GM18502 (cell line): ENCODE measurements around the gene PIP4K2A.
A peak's percentile ranks its signal among the peaks of the same experiment; 100 is the strongest.
"Not testable (repeated sequence)": the region's sequence is repeated elsewhere in the genome, so short reads cannot be mapped to it uniquely, and the experiment has no call there.

Experiments used
- ATAC-seq: cut with Tn5 transposase; IDR thresholded peaks from one replicate; pipeline ENCODE4 v1.9.1; 2021; ENCODE audit warnings: mild to moderate bottlenecking; ENCODE audit not compliant: unreplicated experiment, poor library complexity

PIP4K2A gene

GRCh38 chr10:22500656-22501340, 213.6 kb downstream of the PIP4K2A start:
- ATAC-seq = no peak

DNA sequence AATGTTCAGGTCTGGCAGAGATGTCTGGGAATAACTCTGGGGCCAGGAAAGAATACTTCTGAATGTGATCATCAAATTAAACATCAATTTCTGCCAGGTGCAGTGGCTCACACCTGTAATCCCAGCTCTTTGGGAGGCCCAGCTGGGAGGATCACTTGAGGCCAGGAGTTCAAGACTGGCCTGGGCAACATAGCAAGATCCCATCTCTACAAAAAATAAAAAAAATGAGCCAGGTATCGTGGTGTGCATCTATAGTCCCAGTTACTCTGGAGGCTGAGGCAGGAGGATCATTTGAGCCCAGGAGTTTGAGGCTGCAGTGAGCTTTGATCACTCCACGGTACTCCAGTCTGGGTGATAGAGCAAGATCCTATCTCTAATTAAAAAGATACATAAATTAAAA, 214.4 kb downstream of the PIP4K2A start:
- not testable (repeated sequence) for ATAC-seq

DNA sequence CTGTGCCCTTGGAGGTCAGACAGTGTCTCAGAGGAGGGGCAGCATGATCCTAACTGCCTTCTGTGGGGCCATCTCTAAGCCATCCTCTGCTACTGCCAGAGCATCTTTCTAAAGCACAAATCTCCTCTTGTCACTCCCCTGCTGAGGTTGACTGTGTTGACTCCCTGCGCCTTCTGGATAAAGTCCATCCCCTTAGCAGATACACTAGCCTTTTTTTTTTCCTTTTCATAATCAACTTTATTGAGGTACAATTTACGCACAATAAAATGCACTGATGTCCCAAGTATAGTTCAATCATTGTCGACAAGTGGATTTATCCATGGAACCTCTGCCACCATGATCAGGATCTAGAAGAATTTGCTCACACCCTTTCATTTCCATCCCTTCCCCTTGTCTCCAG, 219.0 kb downstream of the PIP4K2A start:
- ATAC-seq = no peak

GRCh38 chr10:22494007-22494406, 220.4 kb downstream of the PIP4K2A start:
- no peak for ATAC-seq

DNA sequence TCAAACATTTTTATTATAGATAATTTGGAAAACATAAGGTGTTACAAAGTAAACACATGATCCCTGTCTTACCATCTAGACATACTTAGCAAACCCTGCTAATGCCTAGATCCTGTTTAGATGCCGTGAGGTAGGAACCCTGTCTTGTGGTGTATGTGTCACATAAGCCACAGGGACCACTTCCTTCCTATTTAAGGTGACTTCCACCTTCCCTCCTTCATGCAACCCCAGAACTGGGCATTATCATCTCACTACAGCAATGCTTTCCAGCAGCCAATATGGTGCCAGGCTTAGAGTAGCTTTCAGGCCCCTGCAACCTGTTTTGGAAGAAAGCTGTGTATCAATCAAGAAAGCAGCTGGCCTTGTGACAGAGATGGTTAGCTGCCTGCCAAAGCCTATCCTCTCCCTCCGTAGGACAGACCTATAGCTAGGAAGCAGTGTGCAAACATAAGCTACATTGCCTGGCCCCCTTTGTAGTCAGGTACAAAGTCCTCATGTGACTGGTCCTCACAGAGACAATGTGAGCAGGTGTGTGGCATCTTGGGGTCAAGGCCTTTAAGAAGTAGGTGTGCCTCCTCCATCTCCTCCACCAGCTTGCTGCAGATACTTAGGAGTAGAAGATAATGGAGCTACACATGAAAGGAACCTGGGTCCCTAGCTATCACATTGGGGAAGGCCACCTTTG, 222.3 kb downstream of the PIP4K2A start:
- peak; percentile 61 for ATAC-seq

- no peak for ATAC-seq
Observed at GRCh38 chr10:22491480-22491879, 222.9 kb downstream of the PIP4K2A start.

DNA sequence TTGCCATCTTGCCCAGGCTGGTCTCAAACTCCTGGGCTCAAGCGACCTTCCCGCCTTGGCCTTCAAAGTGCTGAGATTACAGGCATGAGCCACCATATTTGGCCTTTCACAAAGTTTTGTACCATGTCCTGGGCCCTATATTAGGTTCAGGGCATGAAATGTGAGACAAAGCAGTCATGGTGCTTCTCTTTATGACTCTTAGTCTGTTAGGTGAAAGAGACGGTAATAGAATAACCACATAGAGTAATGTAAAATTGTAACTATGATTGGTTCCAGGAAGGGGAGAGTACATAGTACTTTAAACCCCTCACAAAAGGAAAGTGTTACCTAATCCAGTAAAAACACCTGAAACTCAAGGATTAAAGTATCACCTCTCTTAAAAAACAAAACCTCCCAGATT, 224.4 kb downstream of the PIP4K2A start:
- ATAC-seq = no peak

GRCh38 chr10:22489467-22489866, 224.9 kb downstream of the PIP4K2A start:
- ATAC-seq = peak; percentile 58

DNA sequence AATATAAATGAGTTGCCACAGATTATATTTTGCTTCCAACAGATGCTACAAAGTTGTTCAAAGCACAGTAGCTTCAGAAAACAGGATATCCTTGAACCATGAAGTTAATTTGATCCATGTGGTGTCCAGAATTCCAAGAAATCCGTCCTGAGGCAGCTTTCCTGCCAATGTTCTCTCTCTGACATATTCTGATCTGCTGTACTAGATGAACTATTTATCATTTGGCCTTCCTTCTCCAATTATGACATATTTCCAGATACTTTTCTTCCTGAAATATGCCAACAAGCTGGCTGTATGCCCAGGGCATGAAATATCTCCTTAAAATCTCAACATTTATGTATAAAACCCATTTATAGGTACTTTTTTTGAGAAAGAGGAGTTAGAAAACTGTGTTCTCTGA, 227.9 kb downstream of the PIP4K2A start:
- ATAC-seq = no peak
